GM10847 (cell line): ENCODE data around the gene RAB40B.

Experiments
- POLR2A ChIP-seq: IDR thresholded peaks from 2 replicates; pipeline ENCODE4 v1.6.1; 2011; ENCODE audit not compliant: insufficient read length; ENCODE audit errors: extremely low read depth

The RAB40B gene

GRCh38 chr17:82668631-82669099 lies 29.8 kb downstream of the RAB40B start:
- no peak for TF ChIP-seq POLR2A

DNA sequence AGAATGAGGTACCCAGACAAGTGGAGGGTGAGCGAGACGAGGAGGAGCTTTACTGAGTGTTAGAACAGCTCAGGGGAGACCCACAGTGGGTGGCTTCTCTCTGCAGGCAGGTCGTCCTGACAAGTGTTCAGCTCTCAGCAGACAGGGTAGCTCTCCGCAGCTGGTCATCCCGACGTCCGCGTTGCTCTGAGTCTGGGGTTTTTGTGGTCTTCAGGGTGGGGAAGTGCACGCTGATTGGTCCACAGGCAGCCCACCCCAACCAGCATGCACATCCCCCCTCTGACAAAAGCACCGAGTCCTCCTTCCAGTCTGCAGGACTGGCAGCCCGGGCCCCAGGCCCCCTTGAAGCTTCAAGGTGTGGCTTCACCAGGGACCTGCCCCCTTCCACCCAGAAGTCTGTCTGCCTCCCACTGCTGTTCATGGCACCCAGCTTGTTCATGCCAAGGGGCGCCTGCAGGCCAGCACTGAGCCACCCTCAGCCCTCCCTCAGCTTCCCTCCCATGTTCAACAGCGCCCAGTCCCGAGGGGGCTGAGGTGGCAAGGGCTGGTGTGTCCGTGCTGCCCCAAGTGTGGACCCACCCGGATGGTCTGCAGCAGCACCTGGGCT lies 30.4 kb downstream of the RAB40B start:
- no peak for TF ChIP-seq POLR2A

DNA sequence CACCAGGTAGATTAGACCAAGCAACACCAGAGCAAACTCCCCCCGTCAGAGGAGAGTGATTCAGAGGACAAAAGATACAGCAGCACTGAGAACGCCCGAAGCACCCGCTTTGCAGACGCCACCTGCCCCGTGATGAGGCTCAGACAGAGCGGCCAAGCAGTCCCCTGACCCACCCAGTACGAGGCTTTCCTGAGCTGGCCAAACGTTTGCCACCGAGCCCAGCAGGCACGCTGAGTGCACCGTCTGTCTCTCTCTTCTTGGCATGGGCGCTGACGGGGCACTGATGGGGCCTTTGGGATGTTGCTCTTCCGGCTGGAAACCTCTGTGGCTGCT lies 30.9 kb downstream of the RAB40B start:
- no peak for TF ChIP-seq POLR2A

DNA sequence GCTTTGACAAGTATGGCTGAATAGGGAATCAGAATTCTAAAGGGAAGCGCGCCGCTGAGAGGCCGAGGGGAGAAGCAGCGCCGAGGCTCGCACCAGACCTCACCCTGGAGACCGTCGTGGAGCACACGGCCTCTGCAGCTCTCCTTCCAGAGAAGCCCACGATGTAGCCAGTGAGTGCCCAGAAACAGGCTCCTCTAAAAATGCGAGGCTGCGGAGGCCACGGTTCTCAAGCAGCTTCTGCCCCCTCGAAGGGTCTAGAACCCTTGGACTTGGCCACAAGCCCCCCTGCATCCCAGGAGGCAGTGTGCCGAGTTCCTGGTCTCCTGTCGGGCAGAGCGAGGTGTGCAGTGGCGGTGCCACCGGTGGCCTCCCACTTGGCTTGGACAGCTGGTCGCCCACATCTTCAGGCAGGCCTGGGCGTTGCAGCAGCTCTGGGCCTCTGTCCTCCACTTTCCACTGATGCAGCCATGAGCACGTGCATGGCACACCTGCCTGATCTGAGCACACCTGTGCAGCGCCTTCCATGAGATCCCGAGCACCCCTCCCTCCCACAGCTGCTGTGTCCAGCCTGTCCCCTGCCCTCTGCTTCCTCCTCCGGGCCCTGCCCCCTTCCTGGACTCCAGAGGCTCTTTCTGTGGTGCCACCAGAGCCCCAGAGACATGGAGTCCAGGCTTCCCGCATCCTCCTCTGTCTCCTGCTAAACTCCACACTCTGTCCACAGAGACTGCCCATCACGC lies 31.4 kb downstream of the RAB40B start:
- TF ChIP-seq POLR2A: no peak

DNA sequence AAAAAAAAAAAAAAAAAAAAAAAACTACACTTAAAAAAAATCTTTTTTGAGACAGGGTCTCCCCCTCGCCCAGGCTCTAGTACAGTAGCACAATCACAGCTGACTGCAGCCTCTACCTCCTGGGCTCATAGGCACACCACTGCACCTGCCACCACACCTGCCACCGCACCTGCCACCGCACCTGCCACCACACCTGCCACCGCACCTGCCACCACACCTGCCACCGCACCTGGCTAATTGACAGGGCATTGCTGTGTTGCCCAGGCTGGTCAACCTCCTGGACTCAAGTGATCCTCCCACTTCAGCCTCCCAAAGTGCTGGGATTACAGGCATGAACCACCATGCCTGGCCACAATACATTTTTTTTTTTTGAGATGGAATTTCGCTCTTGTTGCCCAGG lies 32.6 kb downstream of the RAB40B start:
- TF ChIP-seq POLR2A: no peak

DNA sequence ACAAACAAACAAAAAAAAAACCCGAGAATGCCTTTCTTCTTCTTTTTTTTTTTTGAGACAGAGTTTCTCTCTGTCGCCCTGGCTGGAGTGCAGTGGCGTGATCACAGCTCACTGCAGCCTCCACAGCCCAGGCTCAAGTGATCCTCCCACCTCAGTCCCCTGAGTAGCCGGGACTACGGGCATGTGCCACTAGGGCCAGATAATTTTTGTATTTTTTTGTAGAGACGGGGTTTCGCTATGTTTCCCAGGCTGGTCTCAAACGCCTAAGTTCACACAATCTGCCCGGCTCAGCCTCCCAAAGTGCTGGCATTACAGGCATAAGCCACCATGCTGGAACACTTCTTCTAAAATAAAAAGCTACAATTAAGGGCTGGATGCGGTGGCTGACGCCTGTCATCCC lies 33.3 kb downstream of the RAB40B start:
- TF ChIP-seq POLR2A: no peak

GRCh38 chr17:82664701-82665182 lies 33.8 kb downstream of the RAB40B start:
- TF ChIP-seq POLR2A: no peak

- no peak for TF ChIP-seq POLR2A
These were observed 34.3 kb downstream of the RAB40B start for GRCh38 chr17:82664276-82664575.

DNA sequence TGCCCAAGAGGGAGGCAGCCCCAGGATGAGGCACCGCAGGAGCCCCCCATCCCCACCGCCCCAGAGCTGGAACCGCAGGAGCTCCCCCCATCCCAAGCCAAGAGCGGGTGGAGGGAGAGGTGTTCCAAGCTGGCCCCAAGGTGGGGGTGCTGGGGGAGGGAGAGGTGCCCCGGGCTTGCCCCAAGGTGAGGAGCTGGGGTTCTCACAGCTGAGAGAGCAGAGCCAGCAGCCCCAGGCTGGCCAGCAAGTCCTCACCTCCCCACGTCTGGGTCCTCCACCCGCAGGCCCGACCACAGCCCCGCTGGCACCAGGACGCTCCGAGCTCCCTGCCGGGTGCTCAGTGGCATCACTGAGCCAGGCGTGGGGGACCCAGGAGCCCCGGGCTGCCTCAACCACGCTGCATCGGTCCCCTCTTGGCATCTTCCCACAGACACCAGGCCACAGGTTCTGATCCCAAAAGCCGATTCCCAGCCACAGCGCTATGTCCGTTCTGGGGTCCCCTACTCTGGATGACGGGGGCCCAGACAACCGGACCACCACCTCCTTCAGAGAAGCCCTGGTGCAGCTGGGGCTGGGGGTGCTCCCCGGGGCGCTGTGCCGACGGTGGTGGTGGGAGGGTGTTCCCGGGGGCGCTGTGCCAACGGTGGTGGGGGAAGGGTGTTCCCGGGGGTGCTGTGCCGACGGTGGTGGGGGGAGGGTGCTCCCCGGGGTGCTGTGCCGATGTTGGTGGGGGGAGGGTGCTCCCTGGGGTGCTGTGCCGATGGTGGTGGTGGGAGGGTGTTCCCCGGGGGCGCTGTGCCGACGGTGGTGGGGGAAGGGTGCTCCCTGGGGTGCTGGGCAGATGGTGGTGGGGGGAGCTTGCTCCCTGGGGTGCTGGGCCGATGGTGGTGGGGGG lies 34.9 kb downstream of the RAB40B start:
- TF ChIP-seq POLR2A: no peak

GRCh38 chr17:82662711-82663261 lies 35.7 kb downstream of the RAB40B start:
- no peak for TF ChIP-seq POLR2A

DNA sequence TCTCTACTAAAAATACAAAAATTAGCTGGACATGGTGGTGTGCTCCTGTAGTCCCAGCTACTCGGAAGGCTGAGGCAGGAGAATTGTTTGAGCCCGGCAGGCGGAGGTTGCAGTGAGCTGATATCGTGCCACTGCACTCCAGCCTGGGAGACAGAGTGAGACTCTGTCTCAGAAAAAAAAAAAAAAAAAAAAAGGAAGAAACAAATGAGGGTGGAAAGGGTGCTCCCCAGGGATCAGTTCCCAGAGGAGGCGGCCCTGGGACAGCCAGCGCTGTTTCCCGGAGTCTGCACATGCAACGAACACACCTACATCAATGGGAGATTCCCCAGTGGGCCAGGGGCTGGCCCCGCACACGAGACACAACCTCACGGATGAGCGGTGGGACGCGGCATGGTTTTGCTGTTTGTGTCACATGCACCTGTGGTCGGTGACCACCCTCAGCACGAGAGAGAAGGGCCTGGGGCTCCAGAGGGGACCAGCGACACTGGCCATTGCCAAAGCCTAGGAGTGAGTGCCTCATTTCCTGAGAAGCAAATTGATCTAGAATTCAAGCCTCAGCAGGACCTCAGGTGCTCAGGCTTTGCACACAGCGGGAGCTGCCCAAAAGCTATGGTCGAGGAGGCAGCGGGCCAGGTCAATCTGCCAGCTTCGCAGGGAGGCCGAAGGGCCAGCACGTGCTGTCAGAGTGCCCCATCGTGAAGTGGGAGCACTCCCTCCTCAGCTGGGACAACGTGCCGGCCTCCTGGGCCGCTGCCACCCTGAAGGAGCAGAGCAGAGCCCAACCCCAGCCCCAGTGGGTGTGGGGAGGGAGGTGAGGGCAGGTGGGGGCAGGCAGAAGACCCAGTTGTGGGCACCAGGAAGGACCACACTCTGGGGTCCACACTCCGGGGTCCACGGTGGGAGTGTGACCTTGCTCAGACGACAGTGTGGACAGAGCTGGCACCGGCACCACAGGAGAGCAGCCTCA lies 36.5 kb downstream of the RAB40B start:
- no peak for TF ChIP-seq POLR2A

DNA sequence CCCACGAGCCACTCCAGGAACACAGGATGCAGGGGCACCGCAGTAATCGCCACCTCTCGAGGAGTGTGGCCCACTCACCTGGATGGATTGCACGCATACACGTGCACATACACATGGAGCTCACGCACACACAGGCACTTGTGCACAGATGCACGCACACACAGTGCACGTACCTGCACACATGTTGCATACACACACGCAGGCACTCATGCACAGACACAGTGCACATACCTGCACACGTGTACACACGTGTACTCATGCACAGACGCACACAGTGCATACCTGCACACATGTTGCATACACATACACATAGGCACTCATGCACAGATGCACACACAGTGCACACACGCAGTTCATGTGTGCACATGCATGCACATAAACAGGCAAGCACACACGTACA lies 38.6 kb downstream of the RAB40B start:
- TF ChIP-seq POLR2A: no peak

DNA sequence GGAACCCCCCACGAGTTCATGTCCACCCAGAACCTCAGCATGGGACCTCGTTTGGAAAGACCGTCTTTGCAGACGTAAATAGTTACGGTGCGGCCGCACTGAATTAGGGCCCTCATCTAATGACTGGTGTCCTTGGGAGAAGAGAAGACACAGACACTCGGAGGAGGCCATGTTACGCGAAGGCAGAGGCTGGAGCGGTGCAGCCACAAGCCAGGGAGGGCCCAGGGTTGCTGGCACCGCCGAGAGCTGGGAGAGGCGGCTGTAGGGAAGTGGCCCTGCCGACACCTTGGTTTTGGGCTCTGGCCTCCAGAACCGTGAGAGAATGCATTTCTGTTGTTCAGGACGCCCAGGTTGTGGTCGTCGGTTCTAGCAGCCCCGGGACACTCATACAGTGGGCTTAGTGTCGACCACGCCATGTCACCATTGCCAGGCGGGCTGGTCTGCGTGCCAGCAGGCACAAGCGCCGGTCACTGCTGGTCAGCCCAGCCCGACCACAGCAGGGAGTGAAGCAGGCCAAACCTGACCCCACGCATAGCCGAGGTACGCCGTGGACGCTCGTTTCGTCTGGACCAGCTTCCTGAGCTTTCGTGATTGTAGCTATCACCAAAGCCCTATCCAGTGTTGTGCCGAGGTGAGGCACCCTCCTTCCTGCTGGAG lies 39.6 kb downstream of the RAB40B start:
- no peak for TF ChIP-seq POLR2A

DNA sequence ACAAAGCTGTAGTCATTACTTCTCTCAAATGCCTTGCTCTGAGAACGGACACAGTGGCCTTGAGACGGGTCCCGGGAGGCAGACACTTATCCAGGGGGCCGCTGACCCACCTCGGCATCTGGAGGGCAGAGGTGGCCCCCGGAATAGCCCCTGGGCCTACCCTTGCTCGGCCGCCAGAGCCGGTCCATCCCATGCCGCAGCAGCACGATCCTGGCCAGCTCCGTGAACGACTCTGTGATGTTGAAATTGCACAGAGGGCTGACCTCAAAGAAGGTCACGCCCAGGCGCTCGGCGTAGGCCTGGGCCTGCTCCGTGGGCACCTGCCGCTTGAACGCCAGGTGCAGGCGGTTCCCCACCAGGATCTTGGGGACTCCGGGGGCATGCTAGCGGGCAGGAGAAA lies 40.2 kb downstream of the RAB40B start:
- no peak for TF ChIP-seq POLR2A
